Measurements from ENCODE around the gene VPS45. TPM values are rescaled to one million over a fixed set of nuclear protein-coding genes. Genes with fewer than 3 reads are reported as not detected.

Gene VPS45
- total RNA-seq, 1 experiment from 2014 or later, result 28.2 TPM

- ATAC-seq, result no peak
- no peaks in the 10 kb centered on the region for H3K9me3 Mint-ChIP-seq
- POLR2A ChIA-PET, result no interaction called here
Observed at GRCh38 chr1:150089846-150090520, 22.4 kb downstream of the VPS45 start.

More at GRCh38 chr1:150089846-150090520, 22.4 kb downstream of the VPS45 start:
- Mint-ChIP-seq H3K27me3 (ENCODE audit: low read depth) (no peaks in the 10 kb centered on the region), H3K4me3 (no peak overlapping the region), H3K36me3 (no peaks in the 10 kb centered on the region), H3K27ac (no peak overlapping the region), H3K4me1 (no peaks in the 10 kb centered on the region)
- DNase-seq (ENCODE audit: low spot score), result no peak
- CTCF ChIA-PET, result no interaction called here
- TF ChIP-seq SP1 (CRISPR knock-in tag; conservative IDR thresholded peaks at IDR 0.05), result no peak
- no peak for TF ChIP-seq MYBL2 (CRISPR knock-in tag; IDR thresholded peaks at IDR 0.05)
- TF ChIP-seq TCF7 (CRISPR knock-in tag; IDR thresholded peaks at IDR 0.05; ENCODE audit: low read depth), result no peak
- no peak for TF ChIP-seq ZSCAN18 (CRISPR knock-in tag; IDR thresholded peaks at IDR 0.05)
- no peak for TF ChIP-seq FOXJ3 (CRISPR knock-in tag; IDR thresholded peaks at IDR 0.05; ENCODE audit: borderline replicate concordance)
- no peak for TF ChIP-seq ELF4 (CRISPR knock-in tag; IDR thresholded peaks at IDR 0.05; ENCODE audit: low read depth)
- TF ChIP-seq ZNF138 (CRISPR knock-in tag; conservative IDR thresholded peaks at IDR 0.05), result no peak
- TF ChIP-seq ARID4B (CRISPR knock-in tag; IDR thresholded peaks at IDR 0.05; ENCODE audit: borderline replicate concordance), result no peak
- no peak for TF ChIP-seq ZMAT4 (CRISPR knock-in tag; IDR thresholded peaks at IDR 0.05)
- no peak for TF ChIP-seq ZNF263 (CRISPR knock-in tag; IDR thresholded peaks at IDR 0.05; ENCODE audit: low read depth)
- no peak for TF ChIP-seq NR2C2 (CRISPR knock-in tag; IDR thresholded peaks at IDR 0.05)
- TF ChIP-seq JAZF1 (CRISPR knock-in tag; IDR thresholded peaks at IDR 0.05), result no peak
- no peak for TF ChIP-seq ZNF121 (CRISPR knock-in tag; IDR thresholded peaks at IDR 0.05)
- TF ChIP-seq MLX (CRISPR knock-in tag; IDR thresholded peaks at IDR 0.05), result no peak
- no peak for TF ChIP-seq TP53 (CRISPR knock-in tag; IDR thresholded peaks at IDR 0.05)
- TF ChIP-seq GABPB1 (CRISPR knock-in tag; IDR thresholded peaks at IDR 0.05), result no peak
- no peak for TF ChIP-seq FOXK1 (CRISPR knock-in tag; IDR thresholded peaks at IDR 0.05)
- TF ChIP-seq PRDM15 (CRISPR knock-in tag; IDR thresholded peaks at IDR 0.05), result no peak

Data from WTC11 (cell line).